ENCODE measurements around the gene RGL1. TPM values are rescaled to one million over a fixed set of nuclear protein-coding genes. Genes with fewer than 3 reads are reported as not detected.

Gene RGL1
- total and polyA plus RNA-seq, 7 donors: 0.93 to 6.8 (median 3.9) TPM

DNA sequence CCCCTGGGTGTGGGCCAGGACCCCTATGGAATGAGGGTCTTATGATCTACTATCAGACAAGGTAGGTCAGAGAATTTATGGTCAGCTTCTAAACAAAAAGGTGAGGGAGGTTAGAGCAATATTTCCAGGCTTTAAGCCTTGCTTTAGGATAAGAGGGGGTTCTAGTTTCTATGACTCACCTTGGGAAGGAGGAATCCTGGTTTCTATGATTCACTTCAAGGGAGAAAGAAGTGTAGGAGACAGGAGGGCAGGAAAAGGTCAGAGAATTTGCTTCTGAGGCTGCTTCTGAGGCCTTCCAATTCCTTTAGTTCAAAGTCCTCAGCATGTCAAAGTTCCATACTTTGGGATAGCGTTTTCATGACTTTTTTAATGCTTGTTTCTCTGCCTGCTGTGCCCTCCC is 35.2 kb downstream of the RGL1 start:
- Histone ChIP-seq H3K36me3 (ENCODE audit: insufficient read depth in 1 of 2, low read depth in 1 of 2) (no peaks in the 10 kb centered on the region), H3K9me3 (no peaks in the 10 kb centered on the region), H3K27ac (no peak overlapping the region), H3K27me3 (ENCODE audit: insufficient read depth in 3 of 3, low read length in 2 of 3) (no peaks in the 10 kb centered on the region), H3K4me1 (no peaks in the 10 kb centered on the region), H3K4me3 (no peak overlapping the region)
- ATAC-seq: no peak
- DNase-seq: no peak
- TF ChIP-seq, protein P1, sequence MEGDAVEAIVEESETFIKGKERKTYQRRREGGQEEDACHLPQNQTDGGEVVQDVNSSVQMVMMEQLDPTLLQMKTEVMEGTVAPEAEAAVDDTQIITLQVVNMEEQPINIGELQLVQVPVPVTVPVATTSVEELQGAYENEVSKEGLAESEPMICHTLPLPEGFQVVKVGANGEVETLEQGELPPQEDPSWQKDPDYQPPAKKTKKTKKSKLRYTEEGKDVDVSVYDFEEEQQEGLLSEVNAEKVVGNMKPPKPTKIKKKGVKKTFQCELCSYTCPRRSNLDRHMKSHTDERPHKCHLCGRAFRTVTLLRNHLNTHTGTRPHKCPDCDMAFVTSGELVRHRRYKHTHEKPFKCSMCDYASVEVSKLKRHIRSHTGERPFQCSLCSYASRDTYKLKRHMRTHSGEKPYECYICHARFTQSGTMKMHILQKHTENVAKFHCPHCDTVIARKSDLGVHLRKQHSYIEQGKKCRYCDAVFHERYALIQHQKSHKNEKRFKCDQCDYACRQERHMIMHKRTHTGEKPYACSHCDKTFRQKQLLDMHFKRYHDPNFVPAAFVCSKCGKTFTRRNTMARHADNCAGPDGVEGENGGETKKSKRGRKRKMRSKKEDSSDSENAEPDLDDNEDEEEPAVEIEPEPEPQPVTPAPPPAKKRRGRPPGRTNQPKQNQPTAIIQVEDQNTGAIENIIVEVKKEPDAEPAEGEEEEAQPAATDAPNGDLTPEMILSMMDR (IDR thresholded peaks at IDR 0.05): no peak
- 91 to 94% (median 93%) methylated on average over 1 of the region's 1 CpG for WGBS, 3 donors
- intact Hi-C loops (cut with DNase I): no loop called here

DNA sequence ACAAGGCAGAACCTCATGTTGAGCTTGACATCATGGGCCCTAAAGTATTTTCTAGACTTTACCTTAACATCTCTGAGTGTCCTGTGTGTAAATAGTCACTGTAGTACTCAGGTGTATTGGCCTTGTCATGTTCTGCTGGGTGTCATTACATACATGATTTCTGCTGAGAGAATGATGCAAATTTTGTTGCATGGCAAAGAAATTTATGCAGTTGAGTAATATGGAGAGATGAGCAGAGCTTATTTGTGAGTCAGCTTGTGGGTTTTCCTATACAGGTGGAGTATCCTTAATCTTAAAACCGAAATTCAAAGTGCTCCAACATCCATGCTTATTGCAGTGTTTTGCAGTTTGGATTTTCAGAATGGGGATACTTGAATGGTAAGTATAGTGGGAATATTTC is 36.6 kb downstream of the RGL1 start:
- intact Hi-C loops (cut with DNase I): no loop called here
- ATAC-seq: no peak
- Histone ChIP-seq H3K9me3 (no peaks in the 10 kb centered on the region), H3K4me1 (no peaks in the 10 kb centered on the region), H3K27ac (no peak overlapping the region), H3K4me3 (no peak overlapping the region), H3K27me3 (ENCODE audit: insufficient read depth in 3 of 3, low read length in 2 of 3) (no peaks in the 10 kb centered on the region), H3K36me3 (ENCODE audit: insufficient read depth in 1 of 2, low read depth in 1 of 2) (no peaks in the 10 kb centered on the region)
- WGBS, 3 donors: 0 to 45% (median 3%) methylated on average over 1 of the region's 1 CpG
- TF ChIP-seq, protein P1 (IDR thresholded peaks at IDR 0.05): no peak
- DNase-seq: no peak

DNA sequence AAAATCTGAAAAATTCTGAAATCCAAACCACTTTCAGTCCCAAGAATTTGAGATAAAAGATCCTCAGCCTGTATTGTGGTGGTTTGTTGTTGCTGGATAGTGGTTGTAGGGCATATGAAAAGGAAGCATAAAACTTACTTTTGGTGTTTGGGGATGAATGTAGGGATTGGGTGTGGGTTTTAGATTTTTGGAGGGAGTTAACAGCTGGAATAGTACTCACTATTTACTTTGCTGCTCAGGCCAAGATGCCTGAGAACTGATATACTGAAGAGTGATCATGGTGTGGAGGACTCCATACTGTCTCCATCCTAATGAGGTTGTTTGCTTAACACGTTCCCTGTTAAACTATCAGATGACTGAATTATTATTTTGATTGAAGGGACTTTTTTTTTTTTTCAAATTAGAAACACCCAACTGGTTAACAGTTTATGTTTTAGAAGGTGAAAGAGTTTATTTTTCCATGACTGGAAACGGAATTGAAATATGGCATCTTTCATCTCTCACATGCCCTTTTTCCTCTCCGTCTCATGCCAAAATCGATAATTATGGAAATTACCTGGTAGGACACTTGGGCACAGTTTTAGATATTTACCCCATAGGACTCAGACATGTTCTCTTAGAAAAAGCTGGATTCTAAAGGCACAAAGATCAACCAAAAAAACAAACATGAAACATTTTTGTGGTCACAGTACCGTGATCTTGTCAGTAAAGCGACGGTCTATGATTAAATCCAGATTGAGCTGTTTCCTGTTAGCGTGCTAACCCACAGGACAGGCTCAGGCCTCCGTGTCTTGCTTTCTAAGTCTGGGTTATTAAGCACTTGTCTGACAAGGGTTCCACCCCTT is 37.3 kb downstream of the RGL1 start:
- Histone ChIP-seq H3K4me1 (no peaks in the 10 kb centered on the region), H3K9me3 (no peaks in the 10 kb centered on the region), H3K27ac (no peak overlapping the region), H3K27me3 (ENCODE audit: insufficient read depth in 3 of 3, low read length in 2 of 3) (no peaks in the 10 kb centered on the region), H3K36me3 (ENCODE audit: insufficient read depth in 1 of 2, low read depth in 1 of 2) (no peaks in the 10 kb centered on the region), H3K4me3 (peak overlapping the region; percentile 29)
- intact Hi-C loops (cut with DNase I): no loop called here
- ATAC-seq (peak in 2 of 4 donors; percentile 59 to 73), DNase-seq (no peak)
- 59 to 67% (median 60%) methylated on average over 9 of the region's 9 CpGs for WGBS, 3 donors
- TF ChIP-seq, protein P1 (IDR thresholded peaks at IDR 0.05): no peak

DNA sequence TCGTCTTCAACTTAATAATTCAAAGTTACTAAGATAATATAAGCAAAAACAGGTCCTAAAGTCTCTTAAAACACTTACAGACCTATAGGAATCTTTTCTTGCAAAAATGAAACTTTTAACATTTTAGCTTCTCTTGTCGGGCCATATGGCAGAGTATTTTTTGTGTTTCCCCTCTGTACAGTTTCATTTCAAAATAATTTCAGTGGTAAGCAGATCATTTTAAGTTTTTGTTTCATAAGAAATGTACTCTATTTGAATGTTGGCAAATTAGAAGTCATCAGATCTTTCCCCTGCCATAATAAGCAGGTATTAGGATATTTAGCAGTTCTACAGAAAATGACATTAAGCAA is 37.9 kb downstream of the RGL1 start:
- TF ChIP-seq, protein P1 (IDR thresholded peaks at IDR 0.05): no peak
- H3K27ac ChIP-seq: no peak overlapping the region
- ATAC-seq (no peak), DNase-seq (no peak)
- WGBS, 3 donors: 52 to 76% (median 62%) methylated on average over 2 of the region's 2 CpGs
- H3K4me3 ChIP-seq: peak overlapping the region; percentile 29
- H3K4me1 ChIP-seq: no peaks in the 10 kb centered on the region
- no peaks in the 10 kb centered on the region for H3K36me3 ChIP-seq (ENCODE audit: insufficient read depth in 1 of 2, low read depth in 1 of 2)
- no peaks in the 10 kb centered on the region for H3K27me3 ChIP-seq (ENCODE audit: insufficient read depth in 3 of 3, low read length in 2 of 3)
- intact Hi-C loops (cut with DNase I): no loop called here
- H3K9me3 ChIP-seq: no peaks in the 10 kb centered on the region

DNA sequence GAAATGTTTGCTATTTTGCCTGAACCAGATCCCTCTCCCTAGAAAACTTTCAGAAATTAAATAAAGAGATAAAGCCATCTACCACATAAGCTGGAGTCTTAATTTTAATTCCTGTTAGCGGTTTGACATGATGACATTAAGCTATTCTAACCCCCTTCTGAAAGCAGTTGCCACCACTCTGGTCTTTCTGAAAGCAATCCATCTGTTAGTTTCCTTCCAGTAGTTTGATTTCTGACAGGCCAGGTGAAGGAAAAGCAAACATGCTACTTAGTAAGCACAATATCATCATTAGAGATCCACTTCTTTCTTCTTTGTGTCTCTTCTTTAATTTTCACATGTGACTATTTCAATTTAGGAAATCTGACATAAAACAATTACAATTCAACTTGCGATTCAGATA is 39.9 kb downstream of the RGL1 start:
- TF ChIP-seq, protein P1 (IDR thresholded peaks at IDR 0.05): no peak
- DNase-seq: no peak
- Histone ChIP-seq H3K4me1 (no peaks in the 10 kb centered on the region), H3K36me3 (ENCODE audit: insufficient read depth in 1 of 2, low read depth in 1 of 2) (no peaks in the 10 kb centered on the region), H3K9me3 (no peaks in the 10 kb centered on the region), H3K27ac (no peak overlapping the region), H3K4me3 (no peak overlapping the region), H3K27me3 (ENCODE audit: insufficient read depth in 3 of 3, low read length in 2 of 3) (no peaks in the 10 kb centered on the region)
- intact Hi-C loops (cut with DNase I): no loop called here
- no peak for ATAC-seq
- WGBS, 3 donors: 87 to 91% (median 90%) methylated on average over 2 of the region's 2 CpGs
